SK-N-SH treated with all-trans-retinoic acid at 6 μM for 48 hours (cell line): ENCODE measurements around the gene FHOD3.

Source experiments
- ATAC-seq: fragments of 200-7000 bp; cut with Tn5 transposase; 3 replicates; pipeline ENCODE4 v1.9.1; 2020; ENCODE audit warnings: mild to moderate bottlenecking, moderate library complexity
- ARNTL ChIP-seq: fragments of 450-650 bp; formaldehyde crosslinking; IDR thresholded peaks from 2 replicates; pipeline ENCODE4 v1.5.0; 2020; ENCODE audit warnings: low read depth, mild to moderate bottlenecking, moderate library complexity, borderline replicate concordance
- BACH2 ChIP-seq: fragments of 250-450 bp; sonication (Bioruptor Pico); IDR thresholded peaks from 2 replicates; pipeline ENCODE4 v1.9.0; 2021; ENCODE audit warnings: mild to moderate bottlenecking, borderline replicate concordance
- CSDC2 ChIP-seq: fragments of 250-450 bp; sonication (Bioruptor Pico); IDR thresholded peaks from 2 replicates; pipeline ENCODE4 v1.5.0; 2020; ENCODE audit warnings: mild to moderate bottlenecking, moderate library complexity
- CSRNP3 ChIP-seq: fragments of 250-450 bp; sonication (Bioruptor Pico); IDR thresholded peaks from 2 replicates; pipeline ENCODE4 v1.5.1; 2021; ENCODE audit warnings: mild to moderate bottlenecking, moderate library complexity
- ESRRG ChIP-seq: fragments of 250-450 bp; sonication (Bioruptor Pico); IDR thresholded peaks from 2 replicates; pipeline ENCODE4 v1.6.1; 2021; ENCODE audit warnings: mild to moderate bottlenecking
- GLIS3 ChIP-seq: fragments of 250-450 bp; sonication (Bioruptor Pico); IDR thresholded peaks from 2 replicates; pipeline ENCODE4 v1.5.0; 2020; ENCODE audit warnings: mild to moderate bottlenecking, moderate library complexity
- ISL1 ChIP-seq: fragments of 250-450 bp; sonication (Bioruptor Pico); IDR thresholded peaks from 2 replicates; pipeline ENCODE4 v2.1.2; 2022; ENCODE audit warnings: mild to moderate bottlenecking, moderate library complexity
- OSR1 ChIP-seq: fragments of 250-450 bp; sonication (Bioruptor Pico); IDR thresholded peaks from 2 replicates; pipeline ENCODE4 v1.8.0; 2022; ENCODE audit warnings: moderate library complexity, mild to moderate bottlenecking, inconsistent platforms
- PATZ1 ChIP-seq: fragments of 250-450 bp; sonication (Bioruptor Pico); IDR thresholded peaks from 2 replicates; pipeline ENCODE4 v1.8.0; 2020; ENCODE audit warnings: mild to moderate bottlenecking, moderate library complexity, borderline replicate concordance
- POU6F1 ChIP-seq: fragments of 250-450 bp; sonication (Bioruptor Pico); IDR thresholded peaks from 2 replicates; pipeline ENCODE4 v1.8.0; 2021; ENCODE audit warnings: low read depth, mild to moderate bottlenecking, moderate library complexity, borderline replicate concordance
- RARB ChIP-seq: fragments of 250-450 bp; sonication (Bioruptor Pico); IDR thresholded peaks from 2 replicates; pipeline ENCODE4 v1.8.0; 2021; ENCODE audit warnings: mild to moderate bottlenecking, moderate library complexity
- SNAI2 ChIP-seq: fragments of 250-450 bp; sonication (Bioruptor Pico); IDR thresholded peaks from 2 replicates; pipeline ENCODE4 v1.5.0; 2020; ENCODE audit warnings: mild to moderate bottlenecking, moderate library complexity
- TCF4 ChIP-seq: fragments of 250-450 bp; sonication (Bioruptor Pico); IDR thresholded peaks from 2 replicates; pipeline ENCODE4 v1.8.0; 2021; ENCODE audit warnings: mild to moderate bottlenecking, moderate library complexity, borderline replicate concordance
- TOX ChIP-seq: fragments of 250-450 bp; sonication (Bioruptor Pico); IDR thresholded peaks from 2 replicates; pipeline ENCODE4 v1.8.0; 2021; ENCODE audit warnings: mild to moderate bottlenecking, moderate library complexity, borderline replicate concordance
- TSHZ2 ChIP-seq: fragments of 250-450 bp; sonication (Bioruptor Pico); IDR thresholded peaks from 2 replicates; pipeline ENCODE4 v1.5.0; 2020; ENCODE audit warnings: mild to moderate bottlenecking, moderate library complexity
- ZC3H10 ChIP-seq: fragments of 250-450 bp; sonication (Bioruptor Pico); IDR thresholded peaks from 2 replicates; pipeline ENCODE4 v1.5.1; 2021; ENCODE audit warnings: mild to moderate bottlenecking, moderate library complexity
- ZFP30 ChIP-seq: fragments of 450-650 bp; formaldehyde crosslinking; IDR thresholded peaks from 2 replicates; pipeline ENCODE4 v1.5.0; 2022; ENCODE audit warnings: mild to moderate bottlenecking, moderate library complexity
- ZNF565 ChIP-seq: fragments of 450-650 bp; formaldehyde crosslinking; conservative IDR thresholded peaks from 2 replicates; pipeline ENCODE4 v1.5.0; 2020; ENCODE audit warnings: low read depth, mild to moderate bottlenecking, moderate library complexity
- ZNF70 ChIP-seq: fragments of 450-650 bp; formaldehyde crosslinking; IDR thresholded peaks from 2 replicates; pipeline ENCODE4 v1.5.0; 2020; ENCODE audit warnings: mild to moderate bottlenecking, moderate library complexity
- ZNF8 ChIP-seq: fragments of 450-650 bp; formaldehyde crosslinking; IDR thresholded peaks from 2 replicates; pipeline ENCODE4 v1.5.0; 2020; ENCODE audit warnings: mild to moderate bottlenecking, moderate library complexity

FHOD3 gene

GRCh38 chr18:36805105-36805504 is 507.6 kb downstream of the FHOD3 start:
- ATAC-seq = no peak
- TF ChIP-seq ZNF70 (CRISPR knock-in tag) (no peak), SNAI2 (no peak), PATZ1 (CRISPR knock-in tag) (no peak), CSRNP3 (CRISPR knock-in tag) (no peak), TSHZ2 (CRISPR knock-in tag) (no peak), GLIS3 (no peak), OSR1 (no peak), RARB (CRISPR knock-in tag) (no peak)

GRCh38 chr18:36808681-36809080 is 511.2 kb downstream of the FHOD3 start:
- peak; percentile 37 for ATAC-seq
- TF ChIP-seq CSDC2 (CRISPR knock-in tag) (no peak), GLIS3 (no peak), RARB (CRISPR knock-in tag) (no peak), ISL1 (CRISPR knock-in tag) (no peak), ZFP30 (CRISPR knock-in tag) (no peak), ZNF565 (CRISPR knock-in tag) (no peak), ESRRG (CRISPR knock-in tag) (no peak), BACH2 (CRISPR knock-in tag) (no peak), CSRNP3 (CRISPR knock-in tag) (no peak), PATZ1 (CRISPR knock-in tag) (no peak), TOX (no peak), POU6F1 (CRISPR knock-in tag) (no peak), TCF4 (no peak), ZC3H10 (CRISPR knock-in tag) (no peak), ZNF8 (no peak), ARNTL (CRISPR knock-in tag) (no peak), ZNF70 (CRISPR knock-in tag) (no peak), TSHZ2 (CRISPR knock-in tag) (no peak)
